ENCODE measurements around the gene XBP1.
"Not testable (repeated sequence)": the region's sequence is repeated elsewhere in the genome, so short reads cannot be mapped to it uniquely, and the experiment has no call there.

The XBP1 gene

DNA sequence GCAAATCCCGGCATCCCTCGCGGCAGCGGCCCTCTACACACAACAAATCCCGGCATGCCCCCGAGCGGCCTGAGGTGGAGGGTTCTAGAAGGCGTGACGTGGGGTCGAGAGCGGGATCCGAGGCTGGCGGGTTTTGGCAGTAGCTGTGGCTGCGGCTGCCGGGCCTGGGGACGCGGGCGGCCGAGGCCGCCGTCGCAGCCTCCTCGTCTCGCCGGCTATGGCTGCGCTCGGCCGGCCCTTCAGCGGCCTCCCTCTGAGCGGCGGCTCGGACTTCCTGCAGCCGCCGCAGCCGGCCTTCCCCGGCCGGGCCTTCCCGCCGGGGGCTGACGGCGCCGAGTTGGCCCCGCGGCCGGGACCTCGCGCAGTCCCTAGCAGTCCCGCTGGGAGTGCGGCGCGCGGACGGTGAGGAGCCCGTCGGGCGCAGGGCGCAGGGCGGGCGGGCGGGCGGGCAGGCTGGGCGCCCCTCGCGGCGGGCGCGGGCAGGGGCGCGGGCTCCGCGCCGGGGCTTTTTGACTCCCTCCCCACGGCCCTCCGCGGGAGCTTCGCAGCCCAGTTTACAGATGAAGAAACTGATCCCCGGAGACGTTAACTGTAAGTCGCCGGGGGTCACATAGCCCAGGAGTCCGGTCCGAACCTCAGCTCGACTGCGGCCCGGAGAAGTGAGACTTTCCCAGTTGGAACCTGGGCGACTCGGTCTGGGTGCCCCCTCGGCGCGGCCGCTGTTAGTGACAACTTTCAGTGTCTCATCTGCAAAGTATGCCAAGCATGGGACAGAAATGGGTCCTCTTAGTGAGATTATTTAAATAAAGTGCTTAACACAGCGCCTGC lies 27.5 kb downstream of the XBP1 start, which contains the start of gene CCDC117:
Gene CCDC117, plus strand, starts transcription at position 63 of the 828 bp plus-strand sequence. Its CDS starts 155 bp downstream, at position 218.
- Histone ChIP-seq H3K4me3 (peak within 1 kb of the TSS; percentile 92), H3K36me3 (ENCODE audit: insufficient read depth, low read length) (peaks cover 31% of the 10 kb centered on the region), H3K27ac (peak within 1 kb of the TSS; percentile 70), H3K9me3 (ENCODE audit: low read depth, low read length) (no peaks in the 10 kb centered on the region), H3K9ac (ENCODE audit: insufficient read length) (peak within 1 kb of the TSS; percentile 96)
- peak; percentile 93 for TF ChIP-seq POLR2AphosphoS5 (IDR thresholded peaks at IDR 0.05; ENCODE audit: borderline replicate concordance, low read depth, low read length)
- no peak for TF ChIP-seq FOXP2 (optimal IDR thresholded peaks at IDR 0.05; ENCODE audit: control extremely low read depth, extremely low read length, insufficient read depth)
- peak; percentile 83 for DNase-seq (ENCODE audit: low read depth, low spot score)

DNA sequence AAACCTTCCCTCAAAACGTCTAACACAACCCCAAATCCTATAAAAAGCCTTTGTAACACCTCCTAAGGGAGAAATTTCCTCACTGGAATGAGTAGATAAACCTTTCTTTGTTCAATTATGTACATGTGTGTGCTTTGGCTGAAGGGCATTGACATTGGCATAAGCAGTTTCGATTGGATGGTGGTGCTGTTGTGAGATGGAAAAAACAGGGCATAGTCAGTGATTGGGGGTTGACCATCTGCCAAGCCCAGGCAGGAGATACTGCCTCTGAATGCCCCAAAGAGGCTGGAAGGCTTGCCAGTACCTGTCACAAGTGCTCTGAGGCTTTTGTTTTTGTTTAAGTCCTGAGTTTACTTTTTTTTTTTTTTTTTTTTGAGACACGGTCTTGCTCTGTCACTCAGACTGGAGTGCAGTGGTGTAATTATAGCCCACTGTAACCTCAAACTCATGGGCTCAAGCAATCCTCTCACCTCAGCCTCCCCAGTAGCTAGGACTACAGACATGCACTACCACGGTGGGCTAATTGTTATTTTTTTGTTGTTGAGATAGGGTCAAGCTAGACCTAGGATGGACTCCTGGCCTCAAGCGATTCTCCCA lies 29.1 kb downstream of the XBP1 start:
- Histone ChIP-seq H3K36me3 (ENCODE audit: insufficient read depth, low read length) (peaks cover 21% of the 10 kb centered on the region), H3K4me3 (no peak overlapping the region), H3K9me3 (ENCODE audit: low read depth, low read length) (no peaks in the 10 kb centered on the region), H3K9ac (ENCODE audit: insufficient read length) (no peak overlapping the region), H3K27ac (no peak overlapping the region)
- TF ChIP-seq POLR2AphosphoS5 (IDR thresholded peaks at IDR 0.05; ENCODE audit: borderline replicate concordance, low read depth, low read length) (no peak), FOXP2 (optimal IDR thresholded peaks at IDR 0.05; ENCODE audit: control extremely low read depth, extremely low read length, insufficient read depth) (no peak), EZH2 (IDR thresholded peaks at IDR 0.05) (no peak)
- no peak for DNase-seq (ENCODE audit: low read depth, low spot score)

DNA sequence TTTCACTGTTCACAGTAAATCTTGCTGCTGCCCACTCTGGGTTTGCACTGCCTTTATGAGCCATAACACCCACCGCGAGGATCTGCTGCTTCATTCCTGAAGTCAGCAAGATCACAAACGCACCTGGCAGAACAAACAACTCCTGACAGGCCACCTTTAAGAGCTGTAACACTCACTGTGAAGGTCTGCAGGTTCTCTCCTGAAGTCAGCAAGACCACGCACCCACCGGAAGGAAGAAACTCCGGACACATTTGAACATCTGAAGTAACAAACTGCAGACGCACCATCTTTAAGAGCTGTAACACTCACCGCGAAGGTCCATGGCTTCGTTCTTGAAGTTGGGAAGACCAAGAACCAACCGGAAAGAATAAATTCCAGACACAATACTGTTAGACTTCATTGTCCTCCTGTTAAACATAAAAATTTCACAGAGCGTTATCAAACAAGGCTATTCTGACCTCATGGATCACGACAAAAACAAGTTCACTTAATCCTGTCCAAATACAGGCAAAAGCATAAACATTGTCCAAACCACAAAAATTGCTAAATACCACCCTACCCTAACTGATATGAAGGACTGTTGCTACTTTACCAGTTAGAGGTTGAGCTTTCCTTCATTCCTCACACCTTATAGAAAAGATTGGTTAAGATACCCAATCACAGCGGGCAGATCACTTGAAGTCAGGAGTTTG lies 30.8 kb downstream of the XBP1 start:
- Histone ChIP-seq H3K27ac (no peak overlapping the region), H3K36me3 (ENCODE audit: insufficient read depth, low read length) (peaks cover 4% of the 10 kb centered on the region), H3K9ac (ENCODE audit: insufficient read length) (no peak overlapping the region), H3K4me3 (no peak overlapping the region), H3K9me3 (ENCODE audit: low read depth, low read length) (no peaks in the 10 kb centered on the region)
- TF ChIP-seq POLR2AphosphoS5 (IDR thresholded peaks at IDR 0.05; ENCODE audit: borderline replicate concordance, low read depth, low read length) (no peak), EZH2 (IDR thresholded peaks at IDR 0.05) (no peak), FOXP2 (optimal IDR thresholded peaks at IDR 0.05; ENCODE audit: control extremely low read depth, extremely low read length, insufficient read depth) (no peak)
- DNase-seq (ENCODE audit: low read depth, low spot score): no peak

DNA sequence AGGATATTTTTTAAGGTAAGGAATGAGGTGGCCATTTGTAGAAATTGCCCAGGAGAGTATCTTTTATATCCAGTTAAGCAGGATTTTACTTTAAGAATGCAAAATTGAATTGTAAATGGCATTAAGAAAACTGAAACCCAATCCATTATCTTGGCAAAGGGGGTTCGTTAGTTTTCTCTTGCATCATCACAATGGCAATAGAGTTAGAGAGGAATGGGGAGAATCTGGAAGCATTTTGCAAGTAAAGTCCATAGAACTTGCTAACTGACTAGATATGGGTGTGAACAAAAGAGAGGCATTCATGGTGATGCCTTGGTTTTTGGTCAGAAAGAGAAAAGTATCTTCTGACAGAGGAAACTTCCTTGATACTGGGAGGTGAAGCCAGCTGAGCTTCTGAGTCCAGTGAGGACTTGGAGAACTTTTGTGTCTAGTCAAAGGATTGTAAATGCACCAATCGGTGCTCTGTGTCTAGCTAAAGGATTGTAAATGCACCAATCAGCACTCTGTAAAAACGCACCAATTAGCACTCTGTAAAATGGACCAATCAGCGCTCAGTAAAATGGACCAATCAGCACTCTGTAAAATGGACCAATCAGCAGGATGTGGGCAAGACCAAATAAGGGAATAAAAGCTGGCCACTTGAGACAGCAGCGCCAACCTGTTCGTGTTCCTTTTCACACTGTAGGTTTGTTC lies 31.5 kb downstream of the XBP1 start:
- Histone ChIP-seq H3K27ac (no peak overlapping the region), H3K9me3 (ENCODE audit: low read depth, low read length) (no peaks in the 10 kb centered on the region), H3K36me3 (ENCODE audit: insufficient read depth, low read length) (no peaks in the 10 kb centered on the region), H3K4me3 (no peak overlapping the region), H3K9ac (ENCODE audit: insufficient read length) (no peak overlapping the region)
- no peak for TF ChIP-seq FOXP2 (optimal IDR thresholded peaks at IDR 0.05; ENCODE audit: control extremely low read depth, extremely low read length, insufficient read depth)
- no peak for TF ChIP-seq EZH2 (IDR thresholded peaks at IDR 0.05)
- TF ChIP-seq POLR2AphosphoS5 (IDR thresholded peaks at IDR 0.05; ENCODE audit: borderline replicate concordance, low read depth, low read length): no peak
- no peak for DNase-seq (ENCODE audit: low read depth, low spot score)

DNA sequence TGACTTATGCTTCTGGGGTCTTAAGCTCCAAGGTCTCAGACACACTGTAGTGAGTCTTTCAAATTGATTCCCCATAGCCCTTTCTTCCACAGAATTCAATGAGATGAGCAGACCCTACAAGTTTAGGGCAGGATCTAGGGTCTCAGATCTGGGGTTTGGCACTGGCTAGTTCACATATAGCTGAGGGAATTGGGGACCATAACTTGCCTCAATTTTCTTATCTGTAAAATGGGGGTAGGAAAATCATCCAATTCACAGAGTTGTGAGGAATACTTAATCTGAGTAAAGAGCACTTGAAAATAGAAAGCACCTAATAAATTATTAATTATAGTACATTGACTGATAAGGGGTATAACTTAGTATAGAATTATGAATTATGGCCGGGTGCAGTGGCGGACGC lies 33.7 kb downstream of the XBP1 start:
- no peak for TF ChIP-seq FOXP2 (optimal IDR thresholded peaks at IDR 0.05; ENCODE audit: control extremely low read depth, extremely low read length, insufficient read depth)
- TF ChIP-seq POLR2AphosphoS5 (IDR thresholded peaks at IDR 0.05; ENCODE audit: borderline replicate concordance, low read depth, low read length): no peak
- no peak for TF ChIP-seq EZH2 (IDR thresholded peaks at IDR 0.05)
- H3K27ac ChIP-seq: no peak overlapping the region
- H3K4me3 ChIP-seq: no peak overlapping the region
- no peak for DNase-seq (ENCODE audit: low read depth, low spot score)
- no peak overlapping the region for H3K9ac ChIP-seq (ENCODE audit: insufficient read length)
- no peaks in the 10 kb centered on the region for H3K36me3 ChIP-seq (ENCODE audit: insufficient read depth, low read length)
- H3K9me3 ChIP-seq (ENCODE audit: low read depth, low read length): no peaks in the 10 kb centered on the region

DNA sequence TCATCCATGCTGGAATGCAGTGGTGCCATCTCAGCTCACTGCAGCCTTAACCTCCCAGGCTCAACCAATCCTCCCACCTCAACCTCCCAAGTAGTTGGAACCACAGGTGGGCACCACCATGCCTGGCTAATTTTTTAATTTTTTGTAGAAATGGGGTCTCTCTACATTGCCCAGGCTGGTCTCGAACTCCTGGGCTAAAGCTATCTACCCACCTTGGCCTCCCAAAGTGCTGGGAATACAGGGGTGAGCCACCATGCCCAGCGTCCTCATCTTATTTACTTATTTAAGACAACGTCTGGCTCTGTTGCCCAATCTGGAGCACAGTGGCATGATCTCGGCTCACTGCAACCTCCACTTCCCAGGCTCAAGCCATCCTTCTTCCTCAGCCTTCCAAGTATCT lies 38.4 kb downstream of the XBP1 start:
- H3K27ac ChIP-seq; H3K9me3 ChIP-seq (ENCODE audit: low read depth, low read length); H3K9ac ChIP-seq (ENCODE audit: insufficient read length); DNase-seq (ENCODE audit: low read depth, low spot score); H3K36me3 ChIP-seq (ENCODE audit: insufficient read depth, low read length); H3K4me3 ChIP-seq: not testable (repeated sequence)

DNA sequence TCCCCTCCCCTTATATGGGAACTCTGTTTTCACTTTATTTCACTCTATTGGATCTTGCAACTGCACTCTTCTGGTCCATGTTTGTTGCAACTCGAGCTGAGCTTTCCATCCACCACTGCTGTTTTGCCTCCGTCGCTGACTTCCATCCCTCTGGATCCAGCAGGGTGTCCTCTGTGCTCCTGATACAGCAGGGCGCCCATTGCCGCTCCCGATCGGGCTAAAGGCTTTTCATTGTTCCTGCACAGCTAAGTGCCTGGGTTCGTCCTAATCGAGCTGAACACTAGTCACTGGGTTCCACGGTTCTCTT lies 39.0 kb downstream of the XBP1 start:
- TF ChIP-seq FOXP2 (optimal IDR thresholded peaks at IDR 0.05; ENCODE audit: control extremely low read depth, extremely low read length, insufficient read depth): no peak
- no peak for TF ChIP-seq EZH2 (IDR thresholded peaks at IDR 0.05)
- no peak for TF ChIP-seq POLR2AphosphoS5 (IDR thresholded peaks at IDR 0.05; ENCODE audit: borderline replicate concordance, low read depth, low read length)
- H3K9me3 ChIP-seq (ENCODE audit: low read depth, low read length): no peaks in the 10 kb centered on the region
- H3K36me3 ChIP-seq (ENCODE audit: insufficient read depth, low read length): no peaks in the 10 kb centered on the region
- DNase-seq (ENCODE audit: low read depth, low spot score): no peak
- no peak overlapping the region for H3K9ac ChIP-seq (ENCODE audit: insufficient read length)
- H3K4me3 ChIP-seq: no peak overlapping the region
- H3K27ac ChIP-seq: no peak overlapping the region
